Activated naive CD8-positive, alpha-beta T cell treated with anti-CD3 and anti-CD28 coated beads for 36 hours (primary cell): ENCODE results near the gene VPS36. TPM values are rescaled to one million over a fixed set of nuclear protein-coding genes. Genes with fewer than 3 reads are reported as not detected.
A peak's percentile ranks its signal among the peaks of the same experiment; 100 is the strongest.
"Not testable (repeated sequence)": the region's sequence is repeated elsewhere in the genome, so short reads cannot be mapped to it uniquely, and the experiment has no call there.

ENCODE experiments used
- DNase-seq: peaks from one replicate; pipeline ENCODE4 v3.0.0; 2021
- H3K27ac Mint-ChIP-seq: one replicate; pipeline ENCODE4 v1.8.0; 2022; ENCODE audit warnings: mild to moderate bottlenecking, moderate library complexity, mixed read lengths
- H3K27me3 Mint-ChIP-seq: one replicate; pipeline ENCODE4 v1.8.0; 2022; ENCODE audit warnings: mild to moderate bottlenecking, mixed read lengths
- H3K36me3 Mint-ChIP-seq: one replicate; pipeline ENCODE4 v1.8.0; 2021; ENCODE audit warnings: mild to moderate bottlenecking, mixed read lengths
- H3K4me1 Mint-ChIP-seq: one replicate; pipeline ENCODE4 v1.8.0; 2021; ENCODE audit warnings: mixed read lengths
- H3K4me3 Mint-ChIP-seq: one replicate; pipeline ENCODE4 v1.8.0; 2022; ENCODE audit warnings: mild to moderate bottlenecking, moderate library complexity, mixed read lengths
- H3K9me3 Mint-ChIP-seq: one replicate; pipeline ENCODE4 v1.8.0; 2022; ENCODE audit warnings: mixed read lengths
- total RNA-seq, 2 experiments: library from RNA; stranded (reverse); gene quantifications; one replicate each; pipeline ENCODE4 v1.2.3, GENCODE V29; 2021

VPS36 gene
- total RNA-seq, 2 experiments from 2014 or later: 22.6 to 26.1 TPM

DNA sequence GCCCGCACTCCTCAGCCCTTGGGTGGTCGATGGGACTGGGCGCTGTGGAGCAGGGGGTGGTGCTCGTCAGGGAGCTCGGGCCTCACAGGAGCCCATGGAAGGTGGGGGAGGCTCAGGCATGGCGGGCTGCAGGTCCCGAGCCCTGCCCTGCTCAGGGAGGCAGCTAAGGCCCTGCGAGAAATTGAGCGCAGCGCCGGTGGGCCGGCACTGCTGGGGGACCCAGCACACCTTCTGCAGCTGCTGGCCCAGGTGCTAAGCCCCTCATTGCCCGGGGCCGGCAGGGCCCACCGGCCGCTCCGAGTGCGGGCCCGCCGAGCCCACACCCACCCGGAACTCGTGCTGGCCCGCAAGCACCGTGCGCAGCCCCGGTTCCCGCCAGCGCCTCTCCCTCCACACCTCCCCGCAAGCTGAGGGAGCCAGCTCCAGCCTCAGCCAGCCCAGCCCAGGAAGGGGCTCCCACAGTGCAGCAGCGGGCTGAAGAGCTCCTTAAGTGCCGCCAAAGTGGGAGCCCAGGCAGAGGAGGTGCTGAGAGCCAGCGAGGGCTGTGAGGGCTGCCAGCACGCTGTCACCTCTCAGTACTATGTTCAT lies 42.3 kb downstream of the VPS36 start:
- DNase-seq, H3K27ac Mint-ChIP-seq, H3K36me3 Mint-ChIP-seq, H3K9me3 Mint-ChIP-seq, H3K4me3 Mint-ChIP-seq: not testable (repeated sequence)
- Mint-ChIP-seq H3K4me1 (peaks cover 18% of the 10 kb centered on the region), H3K27me3 (peaks cover 16% of the 10 kb centered on the region)

DNA sequence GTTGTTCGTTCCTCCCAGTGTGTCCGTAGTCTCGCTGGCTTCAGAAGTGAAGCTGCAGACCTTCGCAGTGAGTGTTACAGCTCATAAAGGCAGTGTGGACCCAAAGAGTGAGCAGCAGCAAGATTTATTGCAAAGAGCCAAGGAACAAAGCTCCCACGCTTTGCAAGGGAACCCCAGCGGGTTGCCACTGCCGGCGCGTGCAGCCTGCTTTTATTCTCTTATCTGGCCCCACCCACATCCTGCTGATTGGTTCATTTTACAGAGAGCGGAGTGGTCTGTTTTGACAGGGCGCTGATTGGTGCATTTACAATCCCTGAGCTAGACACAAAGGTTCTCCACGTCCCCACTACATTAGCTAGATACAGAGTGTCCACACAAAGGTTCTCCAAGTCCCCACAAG lies 43.0 kb downstream of the VPS36 start:
- H3K36me3 Mint-ChIP-seq, H3K9me3 Mint-ChIP-seq, H3K4me3 Mint-ChIP-seq, H3K27ac Mint-ChIP-seq, DNase-seq: not testable (repeated sequence)
- peaks cover 18% of the 10 kb centered on the region for H3K4me1 Mint-ChIP-seq
- peaks cover 16% of the 10 kb centered on the region for H3K27me3 Mint-ChIP-seq

DNA sequence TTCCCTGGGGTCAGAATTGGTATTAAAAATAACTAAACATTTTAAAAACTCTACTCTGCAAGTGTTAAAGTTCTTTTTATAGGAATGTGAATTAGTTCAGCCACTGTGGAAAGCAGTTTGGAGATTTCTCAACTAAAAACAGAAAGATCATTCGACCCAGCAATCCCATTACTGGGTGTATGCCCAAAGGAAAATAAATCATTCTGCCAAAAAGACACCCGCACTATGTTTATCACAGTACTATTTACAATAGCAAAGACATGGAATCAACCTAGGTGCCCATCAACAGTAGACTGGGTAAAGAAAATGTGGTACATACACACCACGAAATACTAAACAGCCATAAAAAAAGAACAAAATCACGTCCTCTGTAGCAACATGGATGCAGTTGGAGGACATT lies 43.8 kb downstream of the VPS36 start:
- peaks cover 18% of the 10 kb centered on the region for H3K4me1 Mint-ChIP-seq
- H3K27me3 Mint-ChIP-seq: peaks cover 19% of the 10 kb centered on the region
- H3K36me3 Mint-ChIP-seq: peaks cover 3% of the 10 kb centered on the region
- DNase-seq: no peak
- peak overlapping the region; percentile 56 for H3K4me3 Mint-ChIP-seq
- H3K9me3 Mint-ChIP-seq: no peaks in the 10 kb centered on the region
- no peak overlapping the region for H3K27ac Mint-ChIP-seq

DNA sequence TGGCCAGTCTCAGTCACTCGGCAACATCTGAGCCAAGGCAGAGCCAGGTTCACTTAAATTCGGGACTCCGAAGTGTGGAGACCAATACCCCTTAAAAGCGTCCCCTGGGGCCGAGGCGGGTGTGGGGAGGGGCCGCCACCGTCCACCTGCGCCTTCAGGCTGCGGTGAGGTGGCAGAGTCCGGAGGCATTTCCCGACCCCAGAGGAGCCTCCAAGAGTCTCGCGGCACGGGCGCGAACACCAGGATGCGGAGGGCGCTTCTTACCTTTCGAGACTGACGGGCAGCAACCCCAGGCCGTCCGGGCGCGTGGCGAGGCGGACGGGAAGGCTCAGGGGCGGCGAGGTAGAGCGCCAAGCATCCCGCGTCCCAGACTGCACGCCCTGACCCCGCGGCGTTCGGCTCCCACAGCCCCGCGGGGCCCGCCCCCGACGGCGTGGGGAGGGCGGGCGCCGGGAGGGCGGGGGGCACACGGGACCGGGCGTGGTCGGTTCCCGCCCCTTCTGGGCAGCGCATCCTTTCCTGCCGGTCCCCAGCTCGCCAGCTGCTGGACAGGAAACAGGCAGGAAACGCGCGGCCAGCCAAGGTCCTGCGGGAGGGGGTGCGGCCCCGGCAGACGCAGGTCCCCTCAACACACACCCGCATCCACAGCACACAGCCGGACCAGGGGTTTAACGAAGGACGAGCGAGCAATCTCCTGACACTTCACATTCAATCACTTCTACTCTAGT lies 44.5 kb downstream of the VPS36 start, which contains the start of gene THSD1:
TSS of gene THSD1 (minus strand) at position 406 of the 728 bp plus-strand sequence. CDS start 3,572 bp downstream, outside the sequence.
- Mint-ChIP-seq H3K27me3 (peaks cover 20% of the 10 kb centered on the region), H3K27ac (no peak within 1 kb of the TSS), H3K4me1 (peaks cover 18% of the 10 kb centered on the region), H3K4me3 (peak within 1 kb of the TSS; percentile 60), H3K36me3 (no peaks in the 10 kb centered on the region), H3K9me3 (no peaks in the 10 kb centered on the region)
- peak; percentile 22 for DNase-seq

DNA sequence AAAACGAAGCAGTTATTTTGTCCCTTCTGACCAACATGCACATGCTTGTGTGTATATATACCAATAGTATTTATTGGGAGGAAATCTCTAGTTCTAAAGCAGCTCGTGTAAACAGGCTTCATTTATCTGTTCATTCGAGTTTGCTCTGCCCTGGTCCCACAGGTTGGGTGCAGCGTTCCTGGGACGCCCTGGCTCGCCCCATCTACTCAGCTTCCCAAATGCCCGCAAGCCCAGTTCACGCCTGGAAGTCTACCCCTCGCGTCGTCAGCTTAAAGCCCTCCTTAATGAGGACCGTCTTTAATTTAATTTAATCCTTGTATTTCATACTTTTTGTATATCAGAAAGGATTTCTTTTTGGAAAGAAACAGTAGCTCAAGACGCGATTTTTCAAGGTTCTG lies 45.1 kb downstream of the VPS36 start:
- Mint-ChIP-seq H3K36me3 (no peaks in the 10 kb centered on the region), H3K4me3 (peak overlapping the region; percentile 60), H3K27ac (no peak overlapping the region), H3K27me3 (peaks cover 20% of the 10 kb centered on the region), H3K4me1 (peaks cover 18% of the 10 kb centered on the region), H3K9me3 (no peaks in the 10 kb centered on the region)
- DNase-seq: no peak

DNA sequence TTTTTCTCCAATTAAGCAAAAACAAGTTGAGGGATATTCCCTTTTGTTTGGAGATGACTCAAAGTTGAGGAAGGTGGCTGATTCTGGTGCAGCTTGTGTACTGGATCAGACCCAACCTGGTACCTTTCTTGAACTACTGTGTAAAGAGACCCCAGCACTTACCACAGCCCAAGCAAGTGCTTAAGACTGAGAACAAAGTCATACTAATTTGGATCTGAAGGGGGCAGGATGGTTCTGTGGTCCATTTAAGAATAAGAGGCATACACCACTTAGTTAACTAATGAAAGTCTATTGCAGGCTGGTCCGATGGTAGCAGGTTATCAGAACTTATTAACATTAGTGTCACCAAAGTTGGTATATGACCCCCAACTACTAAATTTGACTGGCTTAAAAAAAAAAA lies 50.7 kb downstream of the VPS36 start:
- no peak overlapping the region for H3K27ac Mint-ChIP-seq
- no peak overlapping the region for H3K4me3 Mint-ChIP-seq
- no peak for DNase-seq
- peaks cover 9% of the 10 kb centered on the region for H3K4me1 Mint-ChIP-seq
- no peaks in the 10 kb centered on the region for H3K36me3 Mint-ChIP-seq
- peaks cover 20% of the 10 kb centered on the region for H3K27me3 Mint-ChIP-seq
- no peaks in the 10 kb centered on the region for H3K9me3 Mint-ChIP-seq

GRCh38 chr13:52399046-52399445 lies 51.4 kb downstream of the VPS36 start:
- Mint-ChIP-seq H3K36me3 (no peaks in the 10 kb centered on the region), H3K4me1 (peaks cover 2% of the 10 kb centered on the region), H3K27me3 (peaks cover 14% of the 10 kb centered on the region), H3K4me3 (no peak overlapping the region), H3K27ac (no peak overlapping the region), H3K9me3 (no peaks in the 10 kb centered on the region)
- DNase-seq: no peak

- Mint-ChIP-seq H3K27ac (no peak overlapping the region), H3K4me3 (no peak overlapping the region), H3K36me3 (no peaks in the 10 kb centered on the region), H3K9me3 (no peaks in the 10 kb centered on the region), H3K4me1 (no peaks in the 10 kb centered on the region), H3K27me3 (peaks cover 10% of the 10 kb centered on the region)
- no peak for DNase-seq
Measured at GRCh38 chr13:52395704-52396103, 54.7 kb downstream of the VPS36 start.

GRCh38 chr13:52394586-52394985 lies 55.8 kb downstream of the VPS36 start:
- no peaks in the 10 kb centered on the region for H3K36me3 Mint-ChIP-seq
- no peak for DNase-seq
- H3K9me3 Mint-ChIP-seq: no peaks in the 10 kb centered on the region
- no peak overlapping the region for H3K27ac Mint-ChIP-seq
- no peaks in the 10 kb centered on the region for H3K4me1 Mint-ChIP-seq
- peaks cover 10% of the 10 kb centered on the region for H3K27me3 Mint-ChIP-seq
- no peak overlapping the region for H3K4me3 Mint-ChIP-seq

DNA sequence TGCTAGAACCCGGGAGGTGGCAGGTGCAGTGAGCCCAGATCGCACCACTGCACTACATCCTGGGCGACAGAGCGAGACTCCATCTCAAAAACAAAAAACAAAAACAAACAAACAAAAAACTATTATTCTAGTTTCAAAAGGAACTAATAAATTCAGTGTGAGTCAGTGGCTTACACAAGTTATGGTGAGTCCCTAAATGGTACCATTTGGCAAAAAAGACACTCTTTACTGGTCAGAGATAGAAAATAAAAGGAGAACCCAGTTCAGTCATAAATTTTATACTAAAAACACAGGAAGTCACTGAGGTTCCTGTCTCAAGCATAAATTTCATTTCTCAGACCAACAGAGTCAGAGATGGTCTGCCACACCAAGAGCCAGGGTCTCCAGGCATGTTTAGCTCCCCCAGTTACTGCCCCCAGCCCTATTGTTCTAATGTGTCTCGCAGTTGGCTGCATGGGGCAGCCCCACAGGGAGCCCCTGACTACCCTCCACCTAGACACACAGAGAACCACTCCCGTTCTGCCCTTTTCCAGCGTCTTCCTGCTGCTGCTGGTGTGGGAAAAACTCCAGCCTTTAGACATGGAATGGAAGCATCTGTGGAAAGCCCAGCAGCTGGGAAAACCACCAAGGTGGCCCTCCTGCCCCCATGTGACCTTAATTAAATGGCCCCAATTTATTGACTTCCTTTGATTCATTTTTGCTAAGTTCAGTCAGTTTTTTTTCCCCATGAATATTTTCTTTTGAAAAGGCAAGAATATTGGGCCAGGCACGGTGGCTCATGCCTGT lies 56.7 kb downstream of the VPS36 start:
- Mint-ChIP-seq H3K9me3 (no peaks in the 10 kb centered on the region), H3K27ac (no peak overlapping the region), H3K4me3 (no peak overlapping the region), H3K27me3 (peaks cover 10% of the 10 kb centered on the region), H3K4me1 (no peaks in the 10 kb centered on the region), H3K36me3 (no peaks in the 10 kb centered on the region)
- DNase-seq: no peak

GRCh38 chr13:52387721-52388120 lies 62.7 kb downstream of the VPS36 start:
- Mint-ChIP-seq H3K4me3 (no peak overlapping the region), H3K27me3 (no peaks in the 10 kb centered on the region), H3K27ac (no peak overlapping the region), H3K9me3 (no peaks in the 10 kb centered on the region), H3K36me3 (no peaks in the 10 kb centered on the region), H3K4me1 (no peaks in the 10 kb centered on the region)
- DNase-seq: no peak

DNA sequence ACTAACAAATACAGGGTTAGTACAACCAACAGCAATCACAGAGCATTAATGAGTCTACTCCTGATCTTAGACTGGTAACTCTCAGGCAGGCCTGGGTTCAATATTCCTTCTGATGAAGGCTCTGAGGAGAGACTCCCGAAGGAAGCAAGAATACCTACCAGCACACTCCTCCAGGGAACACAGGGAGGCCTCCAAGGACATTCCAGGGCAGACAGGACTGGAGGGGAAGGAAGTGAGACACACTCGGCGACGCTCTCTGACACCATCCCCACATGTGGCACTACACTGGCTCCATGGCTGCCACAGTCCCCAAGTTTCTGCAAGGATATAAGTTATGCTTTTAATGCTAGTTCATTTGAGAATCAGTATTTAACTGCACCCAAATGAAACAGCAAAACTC lies 64.6 kb downstream of the VPS36 start:
- DNase-seq: no peak
- Mint-ChIP-seq H3K27ac (no peak overlapping the region), H3K4me3 (no peak overlapping the region), H3K27me3 (no peaks in the 10 kb centered on the region), H3K9me3 (no peaks in the 10 kb centered on the region), H3K4me1 (no peaks in the 10 kb centered on the region), H3K36me3 (no peaks in the 10 kb centered on the region)

GRCh38 chr13:52383366-52383765 lies 67.1 kb downstream of the VPS36 start:
- H3K4me1 Mint-ChIP-seq: no peaks in the 10 kb centered on the region
- H3K27me3 Mint-ChIP-seq: no peaks in the 10 kb centered on the region
- no peaks in the 10 kb centered on the region for H3K9me3 Mint-ChIP-seq
- no peaks in the 10 kb centered on the region for H3K36me3 Mint-ChIP-seq
- DNase-seq: no peak
- no peak overlapping the region for H3K27ac Mint-ChIP-seq
- no peak overlapping the region for H3K4me3 Mint-ChIP-seq

GRCh38 chr13:52378312-52378711 lies 72.1 kb downstream of the VPS36 start:
- H3K27me3 Mint-ChIP-seq: no peaks in the 10 kb centered on the region

DNA sequence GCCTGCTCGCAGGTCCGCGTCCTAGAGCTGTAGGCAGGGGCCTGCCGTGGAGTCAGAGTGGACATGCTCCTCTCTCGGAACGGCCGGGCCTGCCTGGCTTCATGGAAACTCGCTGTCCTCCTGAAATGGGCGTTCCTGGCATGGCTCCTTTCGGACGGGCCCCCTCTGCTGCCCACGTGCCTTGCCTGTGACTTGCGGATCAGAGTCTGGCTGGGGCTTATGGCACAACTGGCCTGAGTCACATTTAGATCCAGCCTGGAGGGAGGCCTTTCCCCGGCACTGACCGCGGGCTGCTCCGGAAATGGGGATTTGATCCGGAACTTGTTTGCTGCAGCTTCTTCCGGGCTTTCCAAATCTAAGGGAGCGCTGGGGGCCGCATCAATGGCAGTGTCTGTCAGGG lies 72.5 kb downstream of the VPS36 start:
- no peak for DNase-seq
- Mint-ChIP-seq H3K36me3 (no peaks in the 10 kb centered on the region), H3K9me3 (no peaks in the 10 kb centered on the region), H3K4me1 (no peaks in the 10 kb centered on the region), H3K4me3 (no peak overlapping the region), H3K27ac (no peak overlapping the region), H3K27me3 (no peaks in the 10 kb centered on the region)

More at GRCh38 chr13:52378312-52378711, 72.1 kb downstream of the VPS36 start:
- Mint-ChIP-seq H3K9me3 (no peaks in the 10 kb centered on the region), H3K27ac (no peak overlapping the region), H3K36me3 (no peaks in the 10 kb centered on the region), H3K4me3 (no peak overlapping the region), H3K4me1 (no peaks in the 10 kb centered on the region)
- DNase-seq: no peak
